ENCODE measurements around the gene SLC1A3.

SLC1A3 gene

DNA sequence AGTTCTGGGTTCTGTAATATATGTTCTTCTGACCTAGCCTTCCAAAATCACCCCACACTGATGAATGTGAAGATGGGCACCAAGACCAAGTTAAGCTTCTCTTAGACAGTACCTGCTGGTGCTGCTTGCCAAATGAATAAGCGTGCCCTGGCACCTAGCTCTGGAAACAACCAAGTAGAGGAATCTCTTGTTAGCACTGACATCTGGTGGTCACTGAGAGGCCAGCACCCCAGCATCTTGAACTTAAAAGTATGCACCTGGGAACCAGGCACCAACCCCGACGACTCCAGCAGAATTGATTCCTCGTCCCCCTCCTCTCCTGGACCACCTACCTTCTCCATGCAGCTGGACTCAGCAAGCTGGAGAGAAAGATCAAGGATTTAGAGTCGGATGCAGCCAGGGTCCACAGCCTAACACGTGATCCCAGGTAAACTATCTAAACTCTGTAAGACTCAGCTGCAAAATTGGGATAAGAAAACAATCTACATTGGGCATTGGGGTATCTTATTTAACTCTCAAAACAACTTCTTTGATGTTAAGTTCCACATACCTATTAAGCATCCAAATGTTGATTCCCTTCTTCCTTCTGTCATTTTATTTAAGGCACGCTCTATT, 89.8 kb downstream of the SLC1A3 start:
- DNase-seq = peak; percentile 40 to 85 (median 64)
- intact Hi-C loops (cut with DNase I) = loop anchor here (10.0 kb wide), 2 partner anchors 191 to 421 kb away; no protein-coding TSS in a partner anchor

GRCh38 chr5:36698031-36698430, 91.6 kb downstream of the SLC1A3 start:
- DNase-seq = no peak
- intact Hi-C loops (cut with DNase I) = loop anchor here (10.0 kb wide), 2 partner anchors 193 to 423 kb away; no protein-coding TSS in a partner anchor

DNA sequence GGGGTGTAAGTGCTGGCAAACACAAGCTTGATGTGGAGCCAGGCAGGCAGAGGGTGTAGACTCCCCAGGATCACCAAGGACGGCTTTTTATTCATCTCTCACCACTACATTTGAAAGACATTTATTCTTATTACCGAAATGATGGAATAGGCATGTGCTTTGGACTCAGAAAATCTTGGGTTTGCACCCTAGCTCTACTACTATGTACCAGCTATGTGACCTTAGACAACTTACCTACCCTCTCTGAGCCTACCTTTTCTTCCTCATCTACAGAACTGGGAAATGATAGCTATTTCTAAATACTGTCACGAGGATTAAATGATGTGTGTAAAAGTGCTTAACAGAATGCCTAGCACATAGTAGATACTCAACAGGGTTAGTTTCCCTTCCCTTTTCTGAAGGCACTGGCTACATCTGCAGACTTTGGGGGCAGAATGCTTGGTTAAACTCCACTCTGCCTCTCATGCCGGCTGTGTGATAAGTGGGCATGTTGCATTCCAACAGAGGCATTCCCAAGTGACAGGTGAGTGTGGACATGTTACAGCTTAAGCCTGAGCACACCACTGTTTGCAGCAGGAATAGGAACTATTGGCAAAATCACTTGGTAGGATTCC, 94.8 kb downstream of the SLC1A3 start:
- DNase-seq = no peak
- intact Hi-C loops (cut with DNase I) = no loop called here

DNA sequence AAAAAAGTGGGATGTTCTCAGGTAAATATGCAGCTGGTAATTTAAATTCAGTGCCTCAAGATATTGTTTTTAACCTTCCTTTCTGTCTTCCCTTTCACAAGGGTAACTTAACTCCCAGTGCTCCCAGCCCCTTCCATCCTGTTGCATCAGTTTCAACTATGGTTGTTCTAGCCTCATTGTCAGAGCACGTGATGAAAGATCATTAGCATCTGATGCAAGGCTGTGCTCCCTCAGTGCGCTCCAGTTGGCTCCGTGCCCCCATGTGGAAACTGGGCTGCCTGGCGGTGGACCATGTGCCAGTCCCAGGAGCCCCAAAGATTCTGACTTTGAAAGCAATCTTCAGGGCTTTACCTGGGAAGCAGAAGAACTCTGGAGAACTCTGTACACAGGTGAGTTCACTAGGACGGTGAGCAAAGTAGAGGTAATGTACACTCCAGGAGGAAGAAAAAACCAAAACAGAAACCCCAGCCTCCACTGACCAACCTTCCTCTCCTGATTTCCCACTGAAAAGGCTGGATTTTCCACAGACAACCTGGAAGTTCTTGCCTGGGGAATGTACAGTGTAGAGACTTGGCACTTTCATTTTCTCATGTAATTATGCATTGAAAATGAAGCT, 96.9 kb downstream of the SLC1A3 start:
- peak in 1 of 42 donors; percentile 53 for DNase-seq
- intact Hi-C loops (cut with DNase I) = no loop called here

- intact Hi-C loops (cut with DNase I) = no loop called here
- no peak for DNase-seq
Observed at GRCh38 chr5:36704131-36704530, 97.7 kb downstream of the SLC1A3 start.

DNA sequence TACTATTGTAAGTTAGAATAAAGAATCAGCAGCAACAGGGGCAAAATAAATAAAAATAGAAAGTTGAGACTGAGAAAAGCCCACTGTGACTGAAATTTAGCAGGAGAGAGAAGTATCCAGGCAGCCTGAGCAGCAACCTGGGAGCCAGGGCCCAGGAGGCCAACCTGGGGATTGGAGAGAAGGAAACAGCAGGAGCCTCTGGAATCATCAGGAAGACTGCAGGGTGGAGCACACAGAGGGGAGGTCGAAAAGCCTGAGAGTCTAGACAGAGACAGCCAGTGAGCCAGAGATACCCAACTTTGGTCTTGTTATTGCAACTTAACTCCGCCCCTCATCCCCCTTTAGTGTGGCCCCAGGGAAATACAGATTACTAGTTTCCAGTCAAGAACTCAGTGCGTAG, 98.6 kb downstream of the SLC1A3 start:
- DNase-seq = no peak
- intact Hi-C loops (cut with DNase I) = no loop called here

DNA sequence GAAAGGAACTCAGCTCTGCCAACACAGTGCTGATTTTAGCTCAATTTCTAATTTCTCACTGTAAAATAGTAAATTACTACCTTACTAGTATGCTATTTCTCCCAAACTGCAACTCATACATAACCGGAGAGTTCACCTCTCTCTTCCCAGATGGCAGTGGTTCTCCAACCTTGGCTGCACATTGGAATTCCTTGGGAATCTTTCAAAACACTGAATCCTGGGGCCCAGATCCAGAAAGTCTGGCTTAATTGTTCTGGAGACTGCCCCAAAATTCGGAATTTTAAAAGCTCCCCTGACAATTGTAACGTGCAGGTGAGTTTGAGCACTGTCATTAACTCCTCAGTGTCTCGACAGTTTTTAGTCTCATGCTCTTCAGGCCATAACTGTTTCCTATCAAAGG, 100.3 kb downstream of the SLC1A3 start:
- DNase-seq = no peak
- intact Hi-C loops (cut with DNase I) = no loop called here

DNA sequence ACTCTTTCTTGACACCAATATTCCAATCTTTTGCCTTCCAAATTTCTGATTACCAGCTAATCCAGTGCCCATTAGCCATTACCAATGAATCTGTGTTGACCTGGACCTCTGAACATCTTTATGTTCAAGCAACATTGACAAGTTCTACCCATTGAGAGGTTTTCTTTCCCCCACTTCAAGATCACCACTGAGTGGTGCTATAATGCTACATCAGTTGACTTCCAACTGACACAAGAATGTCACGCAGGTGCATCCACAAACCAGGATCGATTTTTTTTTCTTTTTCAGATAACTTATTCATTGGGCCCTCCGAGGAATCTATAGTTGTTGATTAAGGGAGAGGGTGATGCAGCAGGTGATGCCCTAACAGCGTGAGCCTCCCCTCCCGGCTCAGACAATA, 102.6 kb downstream of the SLC1A3 start:
- no peak for DNase-seq
- intact Hi-C loops (cut with DNase I) = no loop called here

- no peak for DNase-seq
- intact Hi-C loops (cut with DNase I) = no loop called here
Observed at GRCh38 chr5:36710039-36710438, 103.6 kb downstream of the SLC1A3 start.

DNA sequence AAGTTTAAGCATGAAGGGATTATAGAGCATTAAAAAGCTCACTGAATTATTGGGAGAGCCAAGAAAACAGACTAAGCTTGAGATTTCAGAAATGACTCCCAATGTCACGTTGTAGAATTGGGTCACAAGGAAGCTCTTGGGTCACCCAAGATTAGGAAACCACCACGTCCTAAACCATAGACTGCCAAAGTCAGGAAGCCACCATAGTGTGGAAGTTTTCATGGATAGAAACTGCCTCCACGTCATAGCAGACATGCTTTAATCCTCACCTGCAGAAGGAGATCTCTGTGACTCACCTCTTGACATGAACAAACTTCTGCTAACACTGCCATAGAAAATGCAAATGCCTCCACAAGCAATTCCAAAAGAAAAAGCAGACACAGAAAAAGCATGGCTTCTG, 106.3 kb downstream of the SLC1A3 start:
- no peak for DNase-seq
- intact Hi-C loops (cut with DNase I) = no loop called here

- intact Hi-C loops (cut with DNase I) = no loop called here
- no peak for DNase-seq
Observed at GRCh38 chr5:36713541-36713940, 107.1 kb downstream of the SLC1A3 start.

- no peak for DNase-seq
- intact Hi-C loops (cut with DNase I) = no loop called here
Observed at GRCh38 chr5:36717131-36717695, 110.8 kb downstream of the SLC1A3 start.

- no peak for DNase-seq
- intact Hi-C loops (cut with DNase I) = no loop called here
Observed at GRCh38 chr5:36719282-36719681, 112.9 kb downstream of the SLC1A3 start.

GRCh38 chr5:36720688-36721087, 114.3 kb downstream of the SLC1A3 start:
- intact Hi-C loops (cut with DNase I) = loop anchor here (10.0 kb wide), 1 partner anchor 284 kb away; no protein-coding TSS in a partner anchor
- no peak for DNase-seq

GRCh38 chr5:36721664-36722235, 115.3 kb downstream of the SLC1A3 start:
- intact Hi-C loops (cut with DNase I) = loop anchor here (10.0 kb wide), 1 partner anchor 283 kb away; no protein-coding TSS in a partner anchor
- no peak for DNase-seq

DNA sequence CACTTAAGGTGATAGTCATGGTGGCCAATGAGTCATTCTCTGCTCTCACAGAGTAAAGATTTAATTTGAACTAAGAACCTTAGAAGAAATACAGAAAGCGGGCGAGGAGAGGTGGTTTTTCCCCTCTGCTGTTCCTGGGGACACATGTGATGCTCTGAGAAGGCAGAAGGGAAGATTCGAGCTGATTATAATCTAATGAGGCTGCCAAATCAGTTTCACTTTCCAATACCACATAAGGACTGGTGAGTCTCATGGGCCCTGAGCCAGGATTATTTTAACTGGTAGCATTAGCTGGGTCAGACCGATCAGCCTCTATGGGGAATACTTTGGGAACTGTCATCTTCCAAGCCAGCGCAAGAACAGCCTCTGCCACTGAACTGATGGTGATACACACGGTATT, 116.5 kb downstream of the SLC1A3 start:
- intact Hi-C loops (cut with DNase I) = loop anchor here (10.0 kb wide), 1 partner anchor 282 kb away; no protein-coding TSS in a partner anchor
- no peak for DNase-seq

- DNase-seq = peak in 2 of 42 donors; percentile 39 to 49
- intact Hi-C loops (cut with DNase I) = loop anchor here (10.0 kb wide), 1 partner anchor 281 kb away; no protein-coding TSS in a partner anchor
Observed at GRCh38 chr5:36723912-36724311, 117.5 kb downstream of the SLC1A3 start.

GRCh38 chr5:36724467-36725332, 118.3 kb downstream of the SLC1A3 start:
- peak in 38 of 42 donors; percentile 4 to 62 (median 36) for DNase-seq

DNA sequence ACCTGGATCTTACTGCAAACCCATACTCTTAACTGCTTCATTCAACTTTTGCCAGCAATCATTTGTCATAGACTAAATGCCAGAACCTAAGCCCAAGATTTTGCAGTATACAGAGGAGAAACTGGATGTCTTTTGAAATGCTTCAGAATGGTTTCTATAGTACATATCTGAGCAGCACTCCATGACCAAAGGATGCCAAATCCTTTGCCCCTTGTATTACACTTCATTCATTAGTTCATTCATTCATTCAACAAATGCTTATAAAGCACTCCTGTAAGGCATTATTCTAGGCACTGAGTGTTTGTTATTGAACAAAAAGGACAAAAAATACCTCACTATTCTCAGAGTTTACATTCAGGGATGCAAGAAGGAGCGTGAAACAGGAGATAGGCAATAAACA, 119.9 kb downstream of the SLC1A3 start:
- intact Hi-C loops (cut with DNase I) = loop anchor here (10.0 kb wide), 1 partner anchor 278 kb away; no protein-coding TSS in a partner anchor
- DNase-seq = no peak

More at GRCh38 chr5:36724467-36725332, 118.3 kb downstream of the SLC1A3 start:
- intact Hi-C loops (cut with DNase I) = loop anchor here (10.0 kb wide), 1 partner anchor 280 kb away; no protein-coding TSS in a partner anchor
